Mucosa of rectum (tissue), 2 donors: ENCODE data around the gene NPAS3.

ENCODE experiments used
- H3K27ac ChIP-seq, 2 donors: one replicate each; pipeline ENCODE4 v1.7.0; 2013; ENCODE audit warnings: inconsistent platforms in 2 of 2, low read depth in 2 of 2, low read length in 2 of 2
- H3K27me3 ChIP-seq, 2 donors: one replicate each; pipeline ENCODE4 v1.7.0; 2013; ENCODE audit warnings: low read length in 2 of 2; ENCODE audit not compliant: control insufficient read depth in 2 of 2, insufficient read depth in 2 of 2
- H3K36me3 ChIP-seq, 2 donors: one replicate each; pipeline ENCODE4 v1.7.0; 2013; ENCODE audit warnings: low read length in 2 of 2; ENCODE audit not compliant: control insufficient read depth in 2 of 2, insufficient read depth in 2 of 2
- H3K4me1 ChIP-seq, 2 donors: one replicate each; pipeline ENCODE4 v1.7.0; 2013; ENCODE audit warnings: low read length in 2 of 2, mild to moderate bottlenecking in 1 of 2; ENCODE audit not compliant: control insufficient read depth in 2 of 2, insufficient read depth in 2 of 2
- H3K4me3 ChIP-seq, 2 donors: one replicate each; pipeline ENCODE4 v1.7.0; 2013; ENCODE audit warnings: low read length in 2 of 2
- H3K9ac ChIP-seq, 2 donors: one replicate each; pipeline ENCODE4 v1.7.0; 2013; ENCODE audit warnings: low read length in 2 of 2, low read depth in 1 of 2, mild to moderate bottlenecking in 1 of 2
- H3K9me3 ChIP-seq, 2 donors: one replicate each; pipeline ENCODE4 v1.7.0; 2013; ENCODE audit warnings: low read length in 2 of 2; ENCODE audit not compliant: control insufficient read depth in 2 of 2
- donor health status: healthy.
- donor health status: Normal muscosa, but diverticular disease.

The NPAS3 gene

GRCh38 chr14:33465846-33466700 is 527.4 kb downstream of the NPAS3 start:
- Histone ChIP-seq H3K4me3 (no peak overlapping the region), H3K27me3 (no peaks in the 10 kb centered on the region), H3K4me1 (no peaks in the 10 kb centered on the region), H3K9me3 (no peaks in the 10 kb centered on the region), H3K27ac (no peak overlapping the region), H3K36me3 (no peaks in the 10 kb centered on the region), H3K9ac (no peak overlapping the region)

DNA sequence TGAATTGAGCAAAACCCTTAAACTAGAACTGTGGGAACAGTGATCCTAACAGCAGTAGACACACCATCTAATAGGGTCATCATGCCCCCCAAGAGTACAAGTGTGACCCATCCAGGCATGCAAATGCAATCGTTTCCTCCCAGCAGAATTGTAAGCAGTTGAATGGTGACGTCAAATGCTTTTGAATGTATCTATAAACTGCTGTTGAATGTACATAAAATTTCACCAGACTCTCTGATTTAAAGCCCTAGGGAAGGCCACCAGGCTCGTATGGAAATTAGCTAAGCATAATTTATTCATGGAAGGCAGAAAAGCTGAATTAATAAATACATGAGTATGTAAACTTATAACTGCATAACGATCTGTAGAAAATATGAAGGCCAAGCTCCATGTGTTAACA is 529.3 kb downstream of the NPAS3 start:
- Histone ChIP-seq H3K9me3 (no peaks in the 10 kb centered on the region), H3K4me1 (no peaks in the 10 kb centered on the region), H3K4me3 (no peak overlapping the region), H3K36me3 (no peaks in the 10 kb centered on the region), H3K9ac (no peak overlapping the region), H3K27me3 (no peaks in the 10 kb centered on the region), H3K27ac (no peak overlapping the region)

GRCh38 chr14:33469898-33470297 is 531.2 kb downstream of the NPAS3 start:
- Histone ChIP-seq H3K4me1 (no peaks in the 10 kb centered on the region), H3K36me3 (no peaks in the 10 kb centered on the region), H3K4me3 (no peak overlapping the region)

GRCh38 chr14:33471776-33472175 is 533.1 kb downstream of the NPAS3 start:
- Histone ChIP-seq H3K4me3 (no peak overlapping the region), H3K36me3 (no peaks in the 10 kb centered on the region), H3K27me3 (no peaks in the 10 kb centered on the region)

More at GRCh38 chr14:33469898-33470297, 531.2 kb downstream of the NPAS3 start:
- Histone ChIP-seq H3K9ac (no peak overlapping the region), H3K9me3 (no peaks in the 10 kb centered on the region), H3K27me3 (no peaks in the 10 kb centered on the region), H3K27ac (no peak overlapping the region)

DNA sequence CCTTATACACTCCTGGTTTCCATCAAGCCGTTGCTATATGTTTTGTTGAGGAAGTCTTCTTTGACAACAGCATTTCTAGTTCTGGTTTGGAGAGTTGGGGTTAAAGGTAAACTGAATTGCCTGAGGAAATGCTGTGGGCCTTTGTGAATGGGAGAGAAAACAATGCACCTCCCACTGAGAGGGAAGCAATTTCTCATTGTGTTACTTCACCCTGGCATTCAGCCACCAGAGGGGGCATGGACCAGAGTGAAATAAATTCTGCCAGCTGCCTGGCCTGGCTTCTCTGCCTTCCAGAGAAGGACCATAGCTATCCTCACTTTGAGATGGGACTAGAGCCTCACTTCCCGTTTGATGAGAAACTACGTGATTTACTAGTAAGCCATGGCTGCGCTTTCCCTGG is 536.9 kb downstream of the NPAS3 start:
- Histone ChIP-seq H3K4me3 (no peak overlapping the region), H3K27me3 (no peaks in the 10 kb centered on the region), H3K27ac (no peak overlapping the region), H3K9ac (no peak overlapping the region), H3K4me1 (no peaks in the 10 kb centered on the region), H3K9me3 (no peaks in the 10 kb centered on the region), H3K36me3 (no peaks in the 10 kb centered on the region)

More at GRCh38 chr14:33471776-33472175, 533.1 kb downstream of the NPAS3 start:
- no peaks in the 10 kb centered on the region for H3K9me3 ChIP-seq
- no peaks in the 10 kb centered on the region for H3K4me1 ChIP-seq
- H3K9ac ChIP-seq, result no peak overlapping the region
- no peak overlapping the region for H3K27ac ChIP-seq

- H3K9me3 ChIP-seq, result no peaks in the 10 kb centered on the region
- H3K27me3 ChIP-seq, result no peaks in the 10 kb centered on the region
- H3K4me3 ChIP-seq, result no peak overlapping the region
- no peak overlapping the region for H3K27ac ChIP-seq
- H3K36me3 ChIP-seq, result no peaks in the 10 kb centered on the region
- no peak overlapping the region for H3K9ac ChIP-seq
- no peaks in the 10 kb centered on the region for H3K4me1 ChIP-seq
These were observed 539.1 kb downstream of the NPAS3 start for GRCh38 chr14:33477797-33478196.

DNA sequence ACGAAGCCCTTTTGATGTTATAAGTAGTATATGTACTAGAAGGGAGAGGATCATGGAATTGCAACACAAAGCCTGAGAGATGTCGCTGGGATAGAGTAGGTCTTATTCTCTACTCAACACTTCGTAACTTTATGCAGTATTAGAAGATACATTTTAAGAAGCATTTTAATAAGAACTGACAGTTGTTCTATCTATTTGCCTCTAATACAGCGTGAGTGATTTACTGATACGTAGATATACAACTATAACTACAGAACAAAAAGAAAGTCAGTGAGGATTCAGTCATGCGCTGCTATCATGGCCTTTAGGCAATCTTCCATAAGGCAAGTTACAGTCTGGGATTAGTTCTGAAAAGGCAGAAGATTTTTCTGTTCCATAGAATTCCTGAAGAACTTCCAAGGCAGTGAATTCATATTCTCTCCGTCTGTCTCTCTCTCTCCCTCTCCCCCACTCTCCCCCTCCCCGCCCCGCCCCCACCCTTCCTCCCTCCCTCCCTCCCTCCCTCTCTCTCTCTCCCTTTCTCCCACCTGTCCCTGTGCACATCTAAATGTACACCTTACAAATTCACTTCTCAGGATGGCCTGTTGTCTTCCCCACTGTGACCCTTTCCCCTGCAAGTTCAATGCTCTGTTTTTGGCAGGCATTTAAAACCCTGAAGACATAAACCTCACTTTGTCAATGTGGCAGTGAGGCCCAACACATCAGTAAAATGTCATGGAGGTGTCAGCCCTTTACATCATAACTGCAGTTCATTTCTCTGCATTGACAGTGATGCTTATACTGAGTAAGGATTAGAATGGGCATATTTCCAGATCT is 541.6 kb downstream of the NPAS3 start:
- H3K27ac ChIP-seq, result no peak overlapping the region
- H3K4me1 ChIP-seq, result no peaks in the 10 kb centered on the region
- H3K9me3 ChIP-seq, result no peaks in the 10 kb centered on the region
- no peak overlapping the region for H3K9ac ChIP-seq
- H3K4me3 ChIP-seq, result no peak overlapping the region
- no peaks in the 10 kb centered on the region for H3K36me3 ChIP-seq
- no peaks in the 10 kb centered on the region for H3K27me3 ChIP-seq

GRCh38 chr14:33480887-33481184 is 542.2 kb downstream of the NPAS3 start:
- no peak overlapping the region for H3K27ac ChIP-seq
- no peak overlapping the region for H3K9ac ChIP-seq
- no peak overlapping the region for H3K4me3 ChIP-seq
- H3K9me3 ChIP-seq, result no peaks in the 10 kb centered on the region
- no peaks in the 10 kb centered on the region for H3K36me3 ChIP-seq
- H3K27me3 ChIP-seq, result no peaks in the 10 kb centered on the region
- no peaks in the 10 kb centered on the region for H3K4me1 ChIP-seq

DNA sequence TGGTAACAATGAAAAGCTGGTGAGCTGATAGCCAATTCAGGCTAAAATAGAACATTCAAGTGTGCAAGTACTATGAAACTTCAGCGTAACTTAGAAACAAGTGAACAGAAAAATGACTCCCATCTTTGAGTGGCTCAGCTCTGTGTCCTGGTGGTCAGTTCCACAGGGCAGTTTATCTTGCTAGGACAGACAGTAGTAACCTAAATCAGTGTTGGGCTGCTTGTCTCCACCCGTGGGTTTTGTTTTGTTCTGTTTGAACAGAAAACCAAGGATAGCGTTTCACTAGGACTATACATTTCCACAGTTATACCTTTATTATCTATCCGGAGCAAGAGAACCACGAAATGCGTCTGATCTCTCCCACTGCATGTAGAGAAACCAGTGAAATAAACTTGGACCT is 544.4 kb downstream of the NPAS3 start:
- no peaks in the 10 kb centered on the region for H3K9me3 ChIP-seq
- no peaks in the 10 kb centered on the region for H3K36me3 ChIP-seq
- H3K27me3 ChIP-seq, result no peaks in the 10 kb centered on the region
- H3K4me3 ChIP-seq, result no peak overlapping the region
- no peak overlapping the region for H3K9ac ChIP-seq
- no peaks in the 10 kb centered on the region for H3K4me1 ChIP-seq
- no peak overlapping the region for H3K27ac ChIP-seq

GRCh38 chr14:33483541-33483940 is 544.9 kb downstream of the NPAS3 start:
- H3K27me3 ChIP-seq, result no peaks in the 10 kb centered on the region
- H3K4me1 ChIP-seq, result no peaks in the 10 kb centered on the region
- H3K27ac ChIP-seq, result no peak overlapping the region
- H3K4me3 ChIP-seq, result no peak overlapping the region
- no peaks in the 10 kb centered on the region for H3K9me3 ChIP-seq
- H3K36me3 ChIP-seq, result no peaks in the 10 kb centered on the region
- H3K9ac ChIP-seq, result no peak overlapping the region
